Measurements from ENCODE around the gene IL17RB. TPM values are rescaled to one million over a fixed set of nuclear protein-coding genes. Genes with fewer than 3 reads are reported as not detected.

IL17RB gene
- polyA plus RNA-seq, 2 of the 4 experiments (the other 2 are of a cell fraction), result 1.9 to 2.2 TPM

DNA sequence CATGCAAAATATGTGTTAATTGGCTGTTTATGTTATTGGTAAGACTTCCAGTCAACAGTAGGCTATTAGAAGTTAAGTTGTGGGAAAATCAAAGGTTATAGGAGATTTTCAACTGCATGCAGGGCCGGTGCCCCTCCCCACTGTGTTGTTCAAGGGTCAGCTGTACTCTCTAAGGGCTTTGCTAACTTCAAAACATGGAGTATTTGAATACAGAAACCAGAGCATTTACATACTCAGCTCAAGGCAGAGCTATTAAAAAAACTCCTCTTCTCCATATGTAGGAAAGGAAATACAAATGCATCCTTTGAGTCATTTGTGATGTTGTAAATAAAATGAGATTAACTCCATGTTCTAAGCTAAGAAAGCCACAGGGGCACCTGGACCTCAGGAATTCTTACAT lies 16.8 kb downstream of the IL17RB start:
- ChIA-PET CTCF (interaction anchor here (0.9 to 1.0 kb wide), 2 partner anchors 19 to 88 kb away, joined by 3 to 4 read pairs; no protein-coding TSS in a partner anchor), POLR2A (no interaction called here)
- 50% methylated on average over 1 of the region's 1 CpG for WGBS (ENCODE audit: missing lambda C conversion rate)
- DNase-seq (ENCODE audit: low read depth in 1 of 2, low spot score in 1 of 2) (no peak), FAIRE-seq (no peak), ATAC-seq (no peak)
- Histone ChIP-seq H3K4me2 (no peak overlapping the region), H3K9me3 (no peaks in the 10 kb centered on the region), H3K4me3 (no peak overlapping the region), H3K4me1 (no peaks in the 10 kb centered on the region), H3K27ac (no peak overlapping the region)
- TF ChIP-seq KDM5A (IDR thresholded peaks at IDR 0.05), result no peak
- no peak for TF ChIP-seq HOXA7 (CRISPR knock-in tag; IDR thresholded peaks at IDR 0.05)
- no peak for TF ChIP-seq NR3C1 (IDR thresholded peaks at IDR 0.05)
- no peak for TF ChIP-seq MAFK (IDR thresholded peaks at IDR 0.05; ENCODE audit: partially characterized antibody)
- no peak for TF ChIP-seq REST (IDR thresholded peaks at IDR 0.05)
- TF ChIP-seq ZFP36 (IDR thresholded peaks at IDR 0.05; ENCODE audit: borderline replicate concordance, partially characterized antibody), result no peak
- TF ChIP-seq HOXB13 (CRISPR knock-in tag; IDR thresholded peaks at IDR 0.05; ENCODE audit: low read depth), result no peak

DNA sequence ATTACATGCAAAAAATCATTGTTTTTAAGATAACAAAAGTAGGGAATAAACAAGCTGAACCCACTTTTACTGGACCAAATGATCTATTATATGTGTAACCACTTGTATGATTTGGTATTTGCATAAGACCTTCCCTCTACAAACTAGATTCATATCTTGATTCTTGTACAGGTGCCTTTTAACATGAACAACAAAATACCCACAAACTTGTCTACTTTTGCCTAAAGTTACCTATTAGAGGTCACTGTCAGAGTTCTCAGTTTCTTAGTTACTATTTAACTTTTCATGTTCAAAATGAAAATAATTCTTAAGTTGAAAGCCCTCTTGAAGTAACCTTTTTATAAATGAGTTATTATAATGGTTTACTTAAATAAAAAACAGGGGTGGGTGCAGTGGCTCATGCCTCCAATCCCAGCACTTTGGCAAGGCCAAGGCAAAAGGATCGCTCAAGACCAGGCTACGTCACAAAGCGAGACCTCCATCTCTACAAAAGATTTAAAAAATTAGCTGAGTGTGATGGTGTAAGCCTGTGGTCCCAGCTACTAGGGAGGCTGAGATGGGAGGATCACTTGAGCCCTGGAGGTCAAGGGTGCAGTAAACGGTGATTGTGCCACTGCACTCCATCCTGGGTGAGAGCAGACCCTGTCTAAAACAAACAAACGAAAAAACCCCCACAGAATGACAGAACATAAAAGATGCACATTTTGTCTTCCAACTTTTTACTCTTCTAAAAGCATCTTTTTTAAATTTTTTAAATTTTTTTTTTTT lies 19.5 kb downstream of the IL17RB start:
- Histone ChIP-seq H3K9me3 (no peaks in the 10 kb centered on the region), H3K27ac (no peak overlapping the region), H3K4me3 (no peak overlapping the region), H3K4me2 (no peak overlapping the region), H3K4me1 (no peaks in the 10 kb centered on the region)
- FAIRE-seq (no peak), ATAC-seq (no peak), DNase-seq (ENCODE audit: low read depth in 1 of 2, low spot score in 1 of 2) (no peak)
- WGBS (ENCODE audit: missing lambda C conversion rate), result 84% methylated on average over 5 of the region's 5 CpGs
- no peak for TF ChIP-seq ZNF302 (CRISPR knock-in tag; IDR thresholded peaks at IDR 0.05)
- ChIA-PET CTCF (no interaction called here), POLR2A (no interaction called here)

GRCh38 chr3:53880396-53881345 lies 34.3 kb downstream of the IL17RB start:
- ChIA-PET CTCF (interaction anchor here (1.7 kb wide), 1 partner anchor 10 kb away, joined by 6 read pairs; no protein-coding TSS in a partner anchor), POLR2A (interaction anchor here (0.6 kb wide), 1 partner anchor 11 kb away, joined by 3 read pairs; no protein-coding TSS in a partner anchor)
- Histone ChIP-seq H3K4me3 (peak overlapping the region; percentile 72), H3K4me2 (peak overlapping the region; percentile 79), H3K9me3 (no peaks in the 10 kb centered on the region), H3K4me1 (peaks cover 10% of the 10 kb centered on the region), H3K27ac (peak overlapping the region; percentile 91; a peak in 5 of 6 replicates)
- TF ChIP-seq ATOH8 (CRISPR knock-in tag; IDR thresholded peaks at IDR 0.05; ENCODE audit: low read depth) (no peak), JUNB (IDR thresholded peaks at IDR 0.05) (no peak), RFX5 (IDR thresholded peaks at IDR 0.05) (no peak), KDM5A (IDR thresholded peaks at IDR 0.05) (no peak), HOXA7 (CRISPR knock-in tag; IDR thresholded peaks at IDR 0.05) (no peak), E2F6 (IDR thresholded peaks at IDR 0.05; ENCODE audit: borderline replicate concordance, low read depth) (no peak), CBX2 (IDR thresholded peaks at IDR 0.05; ENCODE audit: borderline replicate concordance, low read depth) (no peak), MAFK (IDR thresholded peaks at IDR 0.05; ENCODE audit: partially characterized antibody) (no peak)
- DNase-seq (ENCODE audit: low read depth in 1 of 2, low spot score in 1 of 2), result no peak
- ATAC-seq, result no peak
- 78% methylated on average over 10 of the region's 10 CpGs for WGBS (ENCODE audit: missing lambda C conversion rate)
- FAIRE-seq, result no peak
